ENCODE measurements around the gene ANKZF1.

ANKZF1 gene

DNA sequence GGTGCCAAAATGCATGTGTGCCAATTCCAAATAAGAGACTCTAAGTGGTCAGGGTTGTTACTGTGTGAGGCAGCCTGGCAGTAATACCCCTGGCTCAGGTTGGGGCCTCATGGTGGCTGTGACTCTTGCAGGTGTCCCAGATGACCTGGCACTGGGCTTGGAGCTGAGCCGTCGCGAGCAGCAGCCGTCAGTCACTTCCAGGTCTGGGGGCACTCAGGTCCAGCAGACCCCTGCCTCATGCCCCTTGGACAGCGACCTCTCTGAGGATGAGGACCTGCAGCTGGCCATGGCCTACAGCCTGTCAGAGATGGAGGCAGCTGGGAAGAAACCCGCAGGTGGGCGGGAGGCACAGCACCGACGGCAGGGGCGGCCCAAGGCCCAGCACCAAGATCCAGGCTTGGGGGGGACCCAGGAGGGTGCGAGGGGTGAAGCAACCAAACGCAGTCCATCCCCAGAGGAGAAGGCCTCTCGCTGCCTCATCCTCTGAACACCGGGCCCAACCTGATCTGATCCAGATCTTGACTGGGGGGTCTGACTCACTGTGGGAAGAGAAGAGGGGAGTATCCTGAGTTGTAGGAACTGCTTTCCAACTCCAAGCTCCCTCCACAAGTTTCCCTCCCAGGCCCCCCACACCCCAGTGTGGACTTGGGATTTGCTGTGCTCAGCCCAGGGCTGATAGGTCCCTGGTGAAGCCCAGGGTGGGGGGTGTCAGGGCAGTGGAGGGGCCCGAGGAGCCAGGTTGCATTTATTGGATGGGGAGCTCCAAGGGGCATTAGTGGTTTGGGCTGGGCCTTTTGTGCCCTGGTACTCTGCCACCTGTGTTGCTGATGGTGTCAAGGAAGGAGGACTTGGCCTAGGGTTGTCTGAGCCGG is 55.1 kb downstream of the ANKZF1 start:
- no peak for TF ChIP-seq ZNF274 (IDR thresholded peaks at IDR 0.05; ENCODE audit: low read depth, low read length)
- no peak overlapping the region for H3K4me3 ChIP-seq (ENCODE audit: low read length)

- H3K4me3 ChIP-seq (ENCODE audit: low read length) = no peak overlapping the region
- TF ChIP-seq ZNF274 (IDR thresholded peaks at IDR 0.05; ENCODE audit: low read depth, low read length) = no peak
Measured at GRCh38 chr2:219285373-219285735, 55.7 kb downstream of the ANKZF1 start.

DNA sequence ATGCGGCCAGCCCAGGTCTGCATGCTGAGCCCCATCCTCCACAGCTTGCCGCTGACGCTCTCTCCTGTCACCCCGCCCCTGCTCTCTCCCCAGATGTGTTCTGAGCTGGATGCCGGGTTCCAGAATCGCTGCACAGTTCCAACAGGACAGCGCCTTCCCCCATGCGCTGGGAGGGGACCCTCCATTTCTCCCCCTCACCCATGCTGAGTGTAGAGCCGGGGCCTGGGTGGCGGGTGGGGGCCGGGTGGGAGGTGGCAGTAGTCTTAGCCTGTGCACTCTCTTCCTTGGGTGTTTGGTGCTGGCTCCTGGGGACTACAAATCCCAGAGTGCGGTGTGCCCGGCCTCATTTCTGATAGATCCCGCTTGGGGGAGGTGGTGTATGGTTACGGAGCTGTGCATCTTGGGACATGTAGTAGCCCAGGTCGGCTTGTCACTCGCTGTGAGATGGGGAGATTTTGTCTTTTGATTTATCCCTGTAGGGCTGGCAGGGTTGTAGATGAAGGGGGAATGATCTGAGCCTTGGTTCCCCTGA is 56.4 kb downstream of the ANKZF1 start:
- no peak overlapping the region for H3K4me3 ChIP-seq (ENCODE audit: low read length)
- TF ChIP-seq ZNF274 (IDR thresholded peaks at IDR 0.05; ENCODE audit: low read depth, low read length) = no peak
